HK-2 (cell line): Measurements from ENCODE around the gene EPHA4.

Source experiments
- DNase-seq: peaks from one replicate; pipeline ENCODE4 v3.0.0-alpha.2; 2018; ENCODE audit not compliant: unreplicated experiment

The EPHA4 gene

GRCh38 chr2:221503965-221504364 lies 68.1 kb downstream of the EPHA4 start:
- DNase-seq: no peak

- no peak for DNase-seq
Observed at GRCh38 chr2:221502270-221503010, 69.7 kb downstream of the EPHA4 start.

- DNase-seq: no peak
Observed at GRCh38 chr2:221501883-221502269, 70.2 kb downstream of the EPHA4 start.

- no peak for DNase-seq
Observed at GRCh38 chr2:221501210-221501882, 70.8 kb downstream of the EPHA4 start.

- no peak for DNase-seq
Observed at GRCh38 chr2:221500501-221501209, 71.4 kb downstream of the EPHA4 start.

- DNase-seq: no peak
Observed at GRCh38 chr2:221495731-221496130, 76.4 kb downstream of the EPHA4 start.

GRCh38 chr2:221494556-221494955 lies 77.5 kb downstream of the EPHA4 start:
- no peak for DNase-seq

- no peak for DNase-seq
Observed at GRCh38 chr2:221493391-221493790, 78.7 kb downstream of the EPHA4 start.

- no peak for DNase-seq
Observed at GRCh38 chr2:221492636-221493035, 79.5 kb downstream of the EPHA4 start.

GRCh38 chr2:221490506-221491060 lies 81.5 kb downstream of the EPHA4 start:
- DNase-seq: no peak

- no peak for DNase-seq
Observed at GRCh38 chr2:221488136-221488807, 83.8 kb downstream of the EPHA4 start.

GRCh38 chr2:221486106-221486505 lies 86.0 kb downstream of the EPHA4 start:
- no peak for DNase-seq

GRCh38 chr2:221485503-221485870 lies 86.6 kb downstream of the EPHA4 start:
- DNase-seq: no peak

GRCh38 chr2:221484761-221485502 lies 87.2 kb downstream of the EPHA4 start:
- no peak for DNase-seq

GRCh38 chr2:221482666-221483455 lies 89.2 kb downstream of the EPHA4 start:
- DNase-seq: no peak

GRCh38 chr2:221480821-221481220 lies 91.3 kb downstream of the EPHA4 start:
- no peak for DNase-seq

GRCh38 chr2:221480163-221480562 lies 91.9 kb downstream of the EPHA4 start:
- no peak for DNase-seq

- DNase-seq: no peak
Observed at GRCh38 chr2:221478485-221478863, 93.6 kb downstream of the EPHA4 start.

- no peak for DNase-seq
Observed at GRCh38 chr2:221477714-221478484, 94.2 kb downstream of the EPHA4 start.

- DNase-seq: no peak
Observed at GRCh38 chr2:221476195-221476594, 95.9 kb downstream of the EPHA4 start.
